HCT116 (cell line): ENCODE results near the gene CD244.

ENCODE experiments used
- CEBPB ChIP-seq: IDR thresholded peaks from 2 replicates; pipeline ENCODE4 v1.6.1; 2012; ENCODE audit warnings: low read depth
- CTCF ChIP-seq, 3 experiments: fragments of 200-600 bp in 1 of 3; sonication (generic) in 1 of 3; IDR thresholded peaks in 2 of 3; conservative IDR thresholded peaks in 1 of 3; 2 replicates each; pipeline ENCODE4 v1.5.1; 2012 to 2017; ENCODE audit warnings: low read depth in 2 of 3, low read length in 2 of 3, antibody characterized with exemption in 1 of 3, borderline replicate concordance in 1 of 3, control low read depth in 1 of 3, mild to moderate bottlenecking in 1 of 3, mixed read lengths in 1 of 3, mixed run types in 1 of 3, moderate library complexity in 1 of 3; ENCODE audit not compliant: insufficient read depth in 1 of 3
- EGR1 ChIP-seq: IDR thresholded peaks from 2 replicates; pipeline ENCODE4 v1.6.1; 2012; ENCODE audit warnings: low read depth
- EZH2 ChIP-seq: fragments of 200-600 bp; sonication (generic); IDR thresholded peaks from 2 replicates; pipeline ENCODE4 v1.6.1; 2017; ENCODE audit warnings: antibody characterized with exemption, mixed run types
- EZH2phosphoT487 ChIP-seq: fragments of 200-600 bp; IDR thresholded peaks from 2 replicates; pipeline ENCODE4 v1.6.1; 2018; ENCODE audit warnings: antibody characterized with exemption, borderline replicate concordance
- JUND ChIP-seq: IDR thresholded peaks from 2 replicates; pipeline ENCODE4 v1.6.1; 2012
- POLR2A ChIP-seq: IDR thresholded peaks from 2 replicates; pipeline ENCODE4 v1.7.0; 2011; ENCODE audit warnings: borderline replicate concordance; ENCODE audit not compliant: insufficient read depth, insufficient read length; ENCODE audit errors: extremely low read depth
- POLR2AphosphoS5 ChIP-seq: IDR thresholded peaks from 2 replicates; pipeline ENCODE4 v1.6.1; 2011; ENCODE audit warnings: mild to moderate bottlenecking, low read depth, low read length, moderate library complexity
- SIN3A ChIP-seq: IDR thresholded peaks from 2 replicates; pipeline ENCODE4 v1.6.1; 2012; ENCODE audit warnings: low read depth
- TCF7L2 ChIP-seq: IDR thresholded peaks from 2 replicates; pipeline ENCODE4 v1.7.0; 2011; ENCODE audit warnings: borderline replicate concordance, inconsistent platforms; ENCODE audit not compliant: insufficient read depth, insufficient read length; ENCODE audit errors: extremely low read depth
- YY1 ChIP-seq: IDR thresholded peaks from 2 replicates; pipeline ENCODE4 v1.6.1; 2011; ENCODE audit warnings: low read length, low read depth, moderate library complexity, mild to moderate bottlenecking; ENCODE audit not compliant: insufficient replicate concordance; ENCODE audit errors: extremely low read depth
- ZFX ChIP-seq: fragments of 450-650 bp; IDR thresholded peaks from 2 replicates; pipeline ENCODE4 v1.6.1; 2017
- TF ChIP-seq, protein P1 (sequence below): IDR thresholded peaks from 2 replicates; pipeline ENCODE4 v1.6.1; 2012
- TF ChIP-seq, protein P2 (sequence below): IDR thresholded peaks from 2 replicates; pipeline ENCODE4 v1.6.1; 2012; ENCODE audit warnings: low read depth

- TF ChIP-seq POLR2A (no peak), CTCF (IDR thresholded peaks at IDR 0.05 in 2 of 3, conservative IDR thresholded peaks at IDR 0.05 in 1 of 3; ENCODE audit: borderline replicate concordance in 1 of 3, insufficient read depth in 1 of 3, low read depth in 2 of 3, low read length in 2 of 3) (no peak), POLR2AphosphoS5 (no peak), EGR1 (no peak), EZH2 (no peak), EZH2phosphoT487 (no peak), JUND (no peak), TCF7L2 (no peak), ZFX (no peak), YY1 (no peak), CEBPB (no peak), SIN3A (no peak)
- TF ChIP-seq, protein P1, sequence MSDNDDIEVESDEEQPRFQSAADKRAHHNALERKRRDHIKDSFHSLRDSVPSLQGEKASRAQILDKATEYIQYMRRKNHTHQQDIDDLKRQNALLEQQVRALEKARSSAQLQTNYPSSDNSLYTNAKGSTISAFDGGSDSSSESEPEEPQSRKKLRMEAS, result no peak
- TF ChIP-seq, protein P2, sequence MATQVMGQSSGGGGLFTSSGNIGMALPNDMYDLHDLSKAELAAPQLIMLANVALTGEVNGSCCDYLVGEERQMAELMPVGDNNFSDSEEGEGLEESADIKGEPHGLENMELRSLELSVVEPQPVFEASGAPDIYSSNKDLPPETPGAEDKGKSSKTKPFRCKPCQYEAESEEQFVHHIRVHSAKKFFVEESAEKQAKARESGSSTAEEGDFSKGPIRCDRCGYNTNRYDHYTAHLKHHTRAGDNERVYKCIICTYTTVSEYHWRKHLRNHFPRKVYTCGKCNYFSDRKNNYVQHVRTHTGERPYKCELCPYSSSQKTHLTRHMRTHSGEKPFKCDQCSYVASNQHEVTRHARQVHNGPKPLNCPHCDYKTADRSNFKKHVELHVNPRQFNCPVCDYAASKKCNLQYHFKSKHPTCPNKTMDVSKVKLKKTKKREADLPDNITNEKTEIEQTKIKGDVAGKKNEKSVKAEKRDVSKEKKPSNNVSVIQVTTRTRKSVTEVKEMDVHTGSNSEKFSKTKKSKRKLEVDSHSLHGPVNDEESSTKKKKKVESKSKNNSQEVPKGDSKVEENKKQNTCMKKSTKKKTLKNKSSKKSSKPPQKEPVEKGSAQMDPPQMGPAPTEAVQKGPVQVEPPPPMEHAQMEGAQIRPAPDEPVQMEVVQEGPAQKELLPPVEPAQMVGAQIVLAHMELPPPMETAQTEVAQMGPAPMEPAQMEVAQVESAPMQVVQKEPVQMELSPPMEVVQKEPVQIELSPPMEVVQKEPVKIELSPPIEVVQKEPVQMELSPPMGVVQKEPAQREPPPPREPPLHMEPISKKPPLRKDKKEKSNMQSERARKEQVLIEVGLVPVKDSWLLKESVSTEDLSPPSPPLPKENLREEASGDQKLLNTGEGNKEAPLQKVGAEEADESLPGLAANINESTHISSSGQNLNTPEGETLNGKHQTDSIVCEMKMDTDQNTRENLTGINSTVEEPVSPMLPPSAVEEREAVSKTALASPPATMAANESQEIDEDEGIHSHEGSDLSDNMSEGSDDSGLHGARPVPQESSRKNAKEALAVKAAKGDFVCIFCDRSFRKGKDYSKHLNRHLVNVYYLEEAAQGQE, result no peak
These were observed 13.6 kb upstream of the CD244 start for GRCh38 chr1:160876311-160876710.
